HG03521 (cell line): ENCODE measurements around the gene CLDN19.
"Not testable (repeated sequence)": the region's sequence is repeated elsewhere in the genome, so short reads cannot be mapped to it uniquely, and the experiment has no call there.

ENCODE experiments used
- ATAC-seq: cut with Tn5 transposase; IDR thresholded peaks from one replicate; pipeline ENCODE4 v1.9.1; 2021; ENCODE audit warnings: mild to moderate bottlenecking, moderate library complexity; ENCODE audit not compliant: unreplicated experiment

Gene CLDN19

DNA sequence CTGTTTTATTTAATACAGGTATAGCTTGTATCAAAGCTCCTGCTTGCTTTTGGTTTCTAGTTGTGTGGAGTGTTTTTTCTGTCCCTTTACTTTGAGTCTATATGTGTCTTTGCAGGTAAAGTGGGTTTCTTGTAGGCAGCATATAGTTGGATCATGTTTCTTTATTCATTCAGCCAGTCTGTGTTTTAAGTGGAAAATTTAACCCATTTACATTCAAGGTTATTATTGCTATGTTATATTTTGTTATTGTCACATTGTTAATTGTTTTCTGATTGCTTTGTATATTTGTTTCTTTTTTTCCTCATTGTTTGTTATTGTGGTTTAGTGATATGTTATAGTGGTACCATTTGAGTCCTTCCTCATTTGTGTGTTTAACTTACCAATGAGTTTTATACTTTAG, 26.7 kb downstream of the CLDN19 start:
- no peak for ATAC-seq

DNA sequence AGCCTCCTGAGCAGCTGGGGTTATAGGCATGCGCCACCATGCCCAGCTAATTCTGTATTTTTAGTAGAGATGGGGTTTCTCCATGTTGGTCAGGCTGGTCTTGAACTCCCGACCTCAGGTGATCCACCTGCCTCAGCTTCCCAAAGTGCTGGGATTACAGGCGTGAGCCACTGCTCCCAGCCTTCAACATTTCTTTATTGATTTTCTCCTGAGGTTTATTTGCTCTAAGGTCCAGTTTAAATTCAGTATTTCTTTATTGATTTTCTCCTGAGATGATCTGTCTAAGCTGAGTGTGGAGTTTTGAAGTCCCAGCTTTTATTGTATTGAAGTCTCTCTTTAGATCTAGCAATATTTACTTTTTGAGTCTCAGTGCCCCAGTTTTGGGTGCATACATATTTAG, 27.2 kb downstream of the CLDN19 start:
- ATAC-seq = not testable (repeated sequence)

DNA sequence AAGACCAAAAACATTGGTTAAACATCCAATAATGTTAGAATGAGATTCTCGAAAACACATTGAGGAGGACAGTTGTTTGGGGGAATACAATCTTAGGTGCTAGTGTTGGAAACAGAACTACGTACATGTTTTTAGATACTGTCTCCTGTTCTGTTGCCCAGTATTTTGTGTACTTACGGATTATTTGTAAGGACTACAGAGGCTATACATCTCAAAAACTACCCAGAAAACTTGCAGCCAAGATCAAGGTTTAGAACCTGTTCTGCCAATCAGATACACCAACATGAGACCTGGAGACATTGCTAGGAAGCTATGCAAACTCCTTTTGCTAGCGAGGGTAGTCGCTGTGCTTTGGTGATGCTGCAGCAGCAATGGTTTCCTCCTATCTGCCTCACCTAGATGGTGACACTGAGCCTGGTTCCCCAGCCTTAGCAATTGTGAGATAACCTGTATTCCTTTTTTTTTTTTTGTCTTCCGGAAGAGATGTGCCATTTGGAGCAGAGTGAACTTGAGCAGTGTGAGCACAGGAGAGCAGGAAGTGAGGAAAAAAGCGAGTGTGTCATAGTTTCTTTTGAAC, 36.1 kb downstream of the CLDN19 start:
- no peak for ATAC-seq

DNA sequence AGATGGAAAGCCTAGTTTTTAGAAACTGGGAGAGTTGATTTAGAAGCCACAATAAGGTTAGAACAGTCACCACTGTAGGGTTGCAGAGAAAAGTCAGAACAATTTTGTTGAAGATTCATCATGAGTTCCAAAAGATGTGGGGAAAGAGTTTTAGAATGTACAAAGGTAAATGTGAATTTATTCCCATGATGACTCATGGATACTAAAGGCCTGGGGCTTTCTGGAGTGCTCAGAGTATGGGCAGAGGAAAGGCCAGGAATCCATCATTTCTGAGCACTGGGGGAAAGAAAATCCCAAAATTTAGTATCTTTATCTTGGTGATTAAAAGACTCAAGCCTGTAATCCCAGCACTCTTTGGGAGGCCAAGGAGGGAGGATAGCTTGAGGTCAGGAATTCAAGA, 40.0 kb downstream of the CLDN19 start:
- no peak for ATAC-seq

DNA sequence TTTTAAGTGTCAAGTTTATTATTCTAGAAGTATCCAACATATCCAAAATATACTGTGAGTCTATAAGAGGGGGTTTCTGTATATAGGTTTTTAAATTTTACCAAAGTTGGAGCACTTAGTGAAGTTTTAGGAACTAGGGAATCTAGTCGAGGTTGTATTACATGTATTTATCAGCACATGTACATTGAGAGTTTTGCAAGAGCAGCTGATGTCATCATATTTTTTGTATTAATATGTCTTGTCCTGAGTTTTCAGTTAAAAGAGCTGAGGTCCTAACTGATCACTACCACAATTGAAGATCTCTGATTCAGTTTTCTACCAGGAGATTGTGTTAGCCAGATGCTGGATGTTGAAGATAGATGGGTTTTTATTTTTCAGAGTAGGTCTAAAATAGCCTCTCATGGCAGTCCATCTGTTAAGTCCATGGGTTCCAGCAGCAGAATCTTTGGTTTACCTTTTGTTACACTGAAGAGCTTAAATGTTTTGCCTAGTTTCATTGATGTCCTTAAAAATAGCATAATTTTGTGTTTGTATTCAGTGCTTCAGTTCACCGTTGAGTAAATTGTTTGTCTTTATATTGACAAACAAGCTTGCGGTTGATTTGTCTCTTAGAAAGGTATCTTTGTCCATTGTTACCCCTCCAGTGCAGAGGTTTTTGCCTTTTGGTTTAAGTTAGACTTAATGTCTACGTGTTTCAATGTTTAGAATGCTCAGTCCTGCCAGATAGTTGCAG, 41.8 kb downstream of the CLDN19 start:
- no peak for ATAC-seq

DNA sequence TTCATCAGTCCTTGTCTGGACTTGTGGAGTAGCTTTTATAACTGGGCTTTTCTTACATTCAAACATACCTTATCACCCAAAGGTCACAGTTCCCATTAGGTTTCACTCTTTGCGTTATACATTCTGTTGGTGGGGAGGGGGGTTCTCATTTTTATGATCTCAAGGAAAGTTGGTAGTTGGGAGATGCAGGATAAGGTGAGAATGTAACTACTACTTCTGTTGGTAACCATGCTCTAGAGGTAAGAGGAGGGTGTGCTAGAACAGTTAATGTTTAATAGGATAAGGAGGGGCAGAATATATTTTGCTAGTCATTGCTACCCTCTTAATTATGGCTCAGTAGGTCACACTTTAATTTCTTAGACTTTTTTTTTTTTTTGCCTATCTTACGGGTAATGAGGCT, 47.1 kb downstream of the CLDN19 start:
- ATAC-seq = no peak

DNA sequence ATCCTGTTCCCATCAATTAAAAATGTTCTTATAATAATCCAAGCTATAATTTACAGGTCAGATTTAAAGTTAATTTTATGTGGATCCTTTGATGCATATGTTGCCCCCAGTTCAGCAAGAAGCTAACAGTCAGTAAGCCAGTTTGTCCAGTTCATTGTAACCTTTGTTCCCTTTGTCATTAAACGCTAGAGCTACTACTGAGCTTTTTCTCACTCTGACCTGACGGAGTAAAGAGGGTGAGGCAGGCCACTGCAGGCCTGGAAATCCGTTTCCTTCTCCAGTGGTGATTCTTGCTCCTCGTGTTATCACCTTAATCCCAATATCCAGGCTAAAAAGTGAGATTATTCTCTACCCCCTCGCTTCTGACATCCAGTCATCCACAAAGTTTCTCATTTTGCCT, 47.6 kb downstream of the CLDN19 start:
- ATAC-seq = no peak

DNA sequence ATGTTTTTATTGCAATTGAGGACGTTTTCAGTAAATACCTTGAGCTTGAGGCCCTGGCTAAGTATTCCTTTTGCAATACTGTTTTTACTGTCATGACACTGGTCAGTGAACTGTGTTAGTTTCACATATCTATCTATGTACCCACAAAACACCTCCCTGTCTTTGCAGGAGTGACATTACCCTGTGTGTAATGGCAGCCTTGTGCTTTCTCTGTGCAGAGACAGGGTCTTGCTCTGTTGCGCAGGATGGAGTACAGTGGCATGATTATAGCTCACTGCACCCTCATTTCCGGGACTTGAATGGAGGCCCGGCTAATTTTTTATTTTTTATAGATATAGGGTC, 48.9 kb downstream of the CLDN19 start:
- ATAC-seq = no peak

DNA sequence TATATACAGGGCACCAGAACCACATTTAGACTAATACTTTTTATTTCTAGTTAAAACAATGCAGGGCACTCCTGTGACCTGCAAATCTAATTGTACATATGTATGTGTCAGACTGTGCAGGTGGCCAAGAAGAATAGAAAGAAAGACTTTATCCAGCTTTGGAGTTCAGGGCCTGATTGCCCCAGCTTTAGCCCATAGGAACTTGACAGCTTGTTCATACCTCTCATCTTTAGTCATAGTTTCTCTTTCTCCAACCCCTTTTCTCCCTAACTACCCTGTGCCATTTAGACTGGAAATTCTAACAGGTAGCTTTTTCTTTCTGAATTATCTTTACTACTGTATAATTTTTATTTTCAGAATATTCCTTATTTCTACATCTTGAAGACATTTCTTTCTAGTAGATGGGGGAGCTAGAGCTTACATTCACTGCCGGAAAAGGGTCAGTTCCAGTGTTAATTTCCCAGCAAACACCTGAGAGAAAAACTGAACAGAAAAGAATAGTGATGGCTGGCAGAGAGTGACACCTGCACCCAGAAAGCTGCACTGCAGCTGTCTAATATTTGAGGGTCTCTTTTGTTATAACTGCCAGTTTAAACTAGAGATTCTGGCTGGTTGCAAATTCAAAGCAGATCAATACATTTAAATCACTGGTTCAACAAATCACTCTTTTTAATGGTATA, 49.4 kb downstream of the CLDN19 start:
- no peak for ATAC-seq

DNA sequence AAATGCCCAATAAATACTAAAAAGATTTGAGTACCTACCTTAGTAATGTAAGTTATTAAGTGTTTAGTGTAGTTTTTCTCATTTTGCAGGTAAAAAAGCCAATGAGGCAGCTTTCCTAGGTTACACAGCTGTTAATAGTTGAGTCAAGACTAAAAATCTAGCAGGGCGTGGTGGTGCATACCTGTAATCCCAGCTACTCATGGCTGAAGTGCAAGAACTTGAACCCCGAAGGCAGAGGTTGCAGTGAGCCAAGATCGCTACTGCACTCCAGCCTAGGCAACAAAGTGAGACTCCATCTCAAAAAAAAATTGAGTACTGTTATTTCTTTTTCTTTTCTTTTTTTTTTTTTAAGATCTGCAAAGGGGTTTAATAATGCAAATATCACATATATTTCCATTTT, 50.1 kb downstream of the CLDN19 start:
- ATAC-seq = no peak

DNA sequence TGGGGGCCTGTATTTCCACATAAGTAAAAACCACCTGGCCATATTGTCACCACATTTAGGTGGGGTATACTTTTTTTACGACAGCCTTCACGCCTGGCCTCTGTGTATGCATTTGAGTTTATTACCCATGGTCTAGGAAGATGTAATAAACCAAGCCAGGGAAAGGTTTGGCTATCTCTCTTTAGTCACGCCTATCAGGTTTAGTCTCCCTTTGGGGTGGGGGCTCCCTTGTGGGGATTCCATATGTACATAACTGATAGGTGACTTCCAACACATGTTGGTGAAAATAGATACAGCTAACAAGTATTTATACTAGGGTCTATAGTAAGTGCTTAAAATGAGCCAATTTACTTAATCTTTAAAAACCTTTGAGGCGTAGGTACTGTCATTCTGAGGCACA, 53.6 kb downstream of the CLDN19 start:
- ATAC-seq = no peak

DNA sequence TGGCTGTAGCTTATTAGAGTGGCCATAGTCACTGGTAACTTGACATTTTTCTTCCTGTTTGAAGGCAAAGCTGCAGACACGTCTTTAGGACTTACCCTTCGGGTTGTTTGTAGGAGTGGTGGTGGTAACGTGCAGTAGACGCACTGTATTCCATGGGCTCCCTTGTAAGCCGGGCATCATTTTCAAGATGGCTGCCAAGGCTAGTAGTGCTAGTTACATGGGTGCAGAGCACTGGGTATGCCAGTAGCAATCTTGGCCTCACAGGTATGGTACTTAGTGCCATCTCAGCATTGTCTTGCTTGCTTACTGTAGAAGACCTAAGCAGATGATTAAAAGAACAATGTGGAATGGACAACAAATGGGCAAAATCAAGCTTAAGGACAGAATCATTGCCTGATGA, 55.9 kb downstream of the CLDN19 start:
- ATAC-seq = no peak
